ENCODE measurements around the gene GSPT1.

GRCh38 chr16:11836650-11837244 is 79.0 kb downstream of the GSPT1 start:
- TF ChIP-seq YY1 (IDR thresholded peaks at IDR 0.05; ENCODE audit: low read depth): no peak
- no peak for TF ChIP-seq CEBPB (IDR thresholded peaks at IDR 0.05)
- TF ChIP-seq, protein P1, sequence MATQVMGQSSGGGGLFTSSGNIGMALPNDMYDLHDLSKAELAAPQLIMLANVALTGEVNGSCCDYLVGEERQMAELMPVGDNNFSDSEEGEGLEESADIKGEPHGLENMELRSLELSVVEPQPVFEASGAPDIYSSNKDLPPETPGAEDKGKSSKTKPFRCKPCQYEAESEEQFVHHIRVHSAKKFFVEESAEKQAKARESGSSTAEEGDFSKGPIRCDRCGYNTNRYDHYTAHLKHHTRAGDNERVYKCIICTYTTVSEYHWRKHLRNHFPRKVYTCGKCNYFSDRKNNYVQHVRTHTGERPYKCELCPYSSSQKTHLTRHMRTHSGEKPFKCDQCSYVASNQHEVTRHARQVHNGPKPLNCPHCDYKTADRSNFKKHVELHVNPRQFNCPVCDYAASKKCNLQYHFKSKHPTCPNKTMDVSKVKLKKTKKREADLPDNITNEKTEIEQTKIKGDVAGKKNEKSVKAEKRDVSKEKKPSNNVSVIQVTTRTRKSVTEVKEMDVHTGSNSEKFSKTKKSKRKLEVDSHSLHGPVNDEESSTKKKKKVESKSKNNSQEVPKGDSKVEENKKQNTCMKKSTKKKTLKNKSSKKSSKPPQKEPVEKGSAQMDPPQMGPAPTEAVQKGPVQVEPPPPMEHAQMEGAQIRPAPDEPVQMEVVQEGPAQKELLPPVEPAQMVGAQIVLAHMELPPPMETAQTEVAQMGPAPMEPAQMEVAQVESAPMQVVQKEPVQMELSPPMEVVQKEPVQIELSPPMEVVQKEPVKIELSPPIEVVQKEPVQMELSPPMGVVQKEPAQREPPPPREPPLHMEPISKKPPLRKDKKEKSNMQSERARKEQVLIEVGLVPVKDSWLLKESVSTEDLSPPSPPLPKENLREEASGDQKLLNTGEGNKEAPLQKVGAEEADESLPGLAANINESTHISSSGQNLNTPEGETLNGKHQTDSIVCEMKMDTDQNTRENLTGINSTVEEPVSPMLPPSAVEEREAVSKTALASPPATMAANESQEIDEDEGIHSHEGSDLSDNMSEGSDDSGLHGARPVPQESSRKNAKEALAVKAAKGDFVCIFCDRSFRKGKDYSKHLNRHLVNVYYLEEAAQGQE (IDR thresholded peaks at IDR 0.05; ENCODE audit: low read depth): no peak
- no peak for TF ChIP-seq USF1 (IDR thresholded peaks at IDR 0.05)
- TF ChIP-seq CREB1 (IDR thresholded peaks at IDR 0.05; ENCODE audit: low read depth): no peak
- TF ChIP-seq ZBTB7A (IDR thresholded peaks at IDR 0.05; ENCODE audit: low read depth): no peak
- TF ChIP-seq MAX (IDR thresholded peaks at IDR 0.05): no peak
- TF ChIP-seq TEAD4 (IDR thresholded peaks at IDR 0.05): no peak
- no peak for TF ChIP-seq FOXM1 (IDR thresholded peaks at IDR 0.05; ENCODE audit: borderline replicate concordance, low read depth)
- TF ChIP-seq RAD21 (IDR thresholded peaks at IDR 0.05; ENCODE audit: low read depth): no peak
- TF ChIP-seq TAF1 (IDR thresholded peaks at IDR 0.05; ENCODE audit: low read depth): no peak
- no peak for TF ChIP-seq EGR1 (IDR thresholded peaks at IDR 0.05)
- no peak for TF ChIP-seq NFIC (IDR thresholded peaks at IDR 0.05)

Data from Ishikawa (cell line).